Suprapubic skin (tissue), 4 donors: ENCODE data around the gene VN1R4.
A peak's percentile ranks its signal among the peaks of the same experiment; 100 is the strongest.

Source experiments
- EP300 ChIP-seq: sonication (generic); formaldehyde crosslinking; IDR thresholded peaks from one replicate; pipeline ENCODE4 v1.6.1; 2017; ENCODE audit warnings: antibody characterized with exemption
- POLR2A ChIP-seq, 2 donors: fragments of 450-650 bp; IDR thresholded peaks; one replicate each; pipeline ENCODE4 v1.6.1; 2017; ENCODE audit warnings: antibody characterized with exemption in 2 of 2, mild to moderate bottlenecking in 2 of 2, moderate library complexity in 2 of 2
- POLR2AphosphoS5 ChIP-seq, 3 donors: sonication (generic); formaldehyde crosslinking; IDR thresholded peaks; one replicate each; pipeline ENCODE4 v1.6.1; 2017; ENCODE audit warnings: antibody characterized with exemption in 3 of 3
- TF ChIP-seq, protein P1 (sequence below), 2 donors: fragments of 200-600 bp in 1 of 2; fragments of 450-650 bp in 1 of 2; sonication (generic) in 1 of 2; IDR thresholded peaks; one replicate each; pipeline ENCODE4 v1.5.1; 2016 to 2019; ENCODE audit warnings: antibody characterized with exemption in 2 of 2, mild to moderate bottlenecking in 1 of 2, moderate library complexity in 1 of 2

DNA sequence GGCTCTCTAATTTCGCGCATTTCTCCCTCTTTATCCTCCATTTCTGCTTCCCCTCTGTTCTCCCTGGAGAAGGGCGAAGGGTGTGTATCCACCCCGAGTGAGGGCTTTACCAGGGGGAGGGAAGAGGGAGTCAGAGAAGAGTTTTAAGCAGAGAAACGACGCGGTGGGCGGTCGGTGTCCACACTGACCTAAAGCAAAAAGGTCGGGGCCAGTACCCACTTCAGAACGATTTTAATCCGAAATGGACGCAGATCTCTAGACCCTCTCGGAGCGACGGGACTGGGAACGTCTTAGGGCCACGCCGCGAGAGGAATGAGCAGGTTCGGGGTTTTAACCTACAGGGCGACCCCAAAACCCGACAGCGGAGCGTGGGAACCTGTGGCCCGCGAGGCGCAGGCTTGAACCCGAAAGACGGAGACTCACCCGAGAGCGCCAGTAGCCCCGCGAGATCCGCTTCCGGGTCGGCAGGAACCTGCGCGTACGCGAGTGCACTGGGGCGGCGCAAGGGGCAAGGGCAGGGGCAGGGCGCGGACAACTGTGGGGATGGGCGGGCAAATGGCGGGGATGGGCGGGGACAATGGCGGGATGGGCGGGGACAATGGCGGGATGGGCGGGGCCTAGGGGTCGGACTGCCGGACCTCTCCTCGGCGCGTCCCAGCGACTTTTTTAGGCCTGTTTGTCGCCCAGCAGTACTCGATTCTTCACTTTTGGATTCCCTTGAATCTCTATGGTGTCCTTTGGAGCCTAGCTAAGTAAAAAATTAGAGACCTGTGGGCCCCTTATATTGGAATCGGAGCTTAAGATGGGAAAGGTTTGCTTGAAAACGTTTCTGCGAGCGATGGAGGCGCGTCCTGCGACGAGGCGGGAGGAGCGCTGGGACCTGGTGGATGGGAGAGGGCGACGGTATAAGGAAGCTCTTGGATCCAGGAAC lies 12.8 kb downstream of the VN1R4 start, which contains the start of gene ZNF677:
- TF ChIP-seq EP300: no peak
- TF ChIP-seq, protein P1, sequence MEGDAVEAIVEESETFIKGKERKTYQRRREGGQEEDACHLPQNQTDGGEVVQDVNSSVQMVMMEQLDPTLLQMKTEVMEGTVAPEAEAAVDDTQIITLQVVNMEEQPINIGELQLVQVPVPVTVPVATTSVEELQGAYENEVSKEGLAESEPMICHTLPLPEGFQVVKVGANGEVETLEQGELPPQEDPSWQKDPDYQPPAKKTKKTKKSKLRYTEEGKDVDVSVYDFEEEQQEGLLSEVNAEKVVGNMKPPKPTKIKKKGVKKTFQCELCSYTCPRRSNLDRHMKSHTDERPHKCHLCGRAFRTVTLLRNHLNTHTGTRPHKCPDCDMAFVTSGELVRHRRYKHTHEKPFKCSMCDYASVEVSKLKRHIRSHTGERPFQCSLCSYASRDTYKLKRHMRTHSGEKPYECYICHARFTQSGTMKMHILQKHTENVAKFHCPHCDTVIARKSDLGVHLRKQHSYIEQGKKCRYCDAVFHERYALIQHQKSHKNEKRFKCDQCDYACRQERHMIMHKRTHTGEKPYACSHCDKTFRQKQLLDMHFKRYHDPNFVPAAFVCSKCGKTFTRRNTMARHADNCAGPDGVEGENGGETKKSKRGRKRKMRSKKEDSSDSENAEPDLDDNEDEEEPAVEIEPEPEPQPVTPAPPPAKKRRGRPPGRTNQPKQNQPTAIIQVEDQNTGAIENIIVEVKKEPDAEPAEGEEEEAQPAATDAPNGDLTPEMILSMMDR (IDR thresholded peaks at IDR 0.05): no peak
- TF ChIP-seq POLR2A (IDR thresholded peaks at IDR 0.05): no peak
- peak in 1 of 3 donors; percentile 22 for TF ChIP-seq POLR2AphosphoS5 (IDR thresholded peaks at IDR 0.05)
